ENCODE data around the gene PEX14.

PEX14 gene

DNA sequence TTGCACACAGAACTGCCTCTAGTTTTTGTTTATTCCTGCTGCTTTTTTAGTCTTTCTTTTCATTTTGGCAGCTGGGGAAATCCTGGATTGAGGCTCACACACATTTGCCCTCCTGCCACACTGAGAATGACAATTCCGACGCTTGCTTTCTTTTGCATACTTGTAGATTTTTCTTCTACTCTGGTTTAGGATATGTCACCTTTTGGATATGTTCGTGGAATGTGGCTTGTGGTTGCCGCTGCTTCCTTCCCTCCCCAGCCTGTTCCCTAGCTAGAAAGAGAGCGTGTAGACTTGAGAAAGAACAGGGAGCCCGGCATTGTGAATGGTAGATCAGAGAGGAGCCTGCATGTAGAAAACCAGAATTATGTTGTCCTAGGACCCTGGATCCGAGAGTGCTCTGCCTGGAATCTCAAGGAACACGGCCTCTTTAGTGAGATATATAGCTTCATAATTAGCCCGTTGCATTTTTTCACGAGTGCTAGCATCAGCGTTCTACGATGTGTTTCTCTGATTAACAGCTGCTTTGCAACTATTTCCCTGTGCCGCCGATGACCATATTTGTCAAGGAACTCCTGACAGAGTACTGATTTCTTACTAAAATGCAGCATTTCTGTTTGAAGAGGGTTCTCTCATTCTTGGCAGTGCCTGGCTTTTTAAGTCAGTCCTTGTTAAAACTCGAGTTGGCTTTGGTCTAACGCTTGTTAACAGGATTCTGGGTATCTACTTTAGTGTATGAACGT lies 56.2 kb downstream of the PEX14 start:
- no peak for DNase-seq
- in situ Hi-C loops (cut with MboI; ENCODE audit: low pct_unique_long_range_greater_than_20kb, low sequenced_read_pairs), result no loop called here

GRCh38 chr1:10532362-10532761 lies 57.6 kb downstream of the PEX14 start:
- in situ Hi-C loops (cut with MboI; ENCODE audit: low pct_unique_long_range_greater_than_20kb, low sequenced_read_pairs), result no loop called here
- no peak for DNase-seq

- DNase-seq, result no peak
- in situ Hi-C loops (cut with MboI; ENCODE audit: low pct_unique_long_range_greater_than_20kb, low sequenced_read_pairs), result no loop called here
Observed at GRCh38 chr1:10534519-10534918, 59.8 kb downstream of the PEX14 start.

GRCh38 chr1:10536133-10536770 lies 61.5 kb downstream of the PEX14 start:
- in situ Hi-C loops (cut with MboI; ENCODE audit: low pct_unique_long_range_greater_than_20kb, low sequenced_read_pairs), result no loop called here

GRCh38 chr1:10537082-10537766 lies 62.5 kb downstream of the PEX14 start:
- no peak for DNase-seq
- in situ Hi-C loops (cut with MboI; ENCODE audit: low pct_unique_long_range_greater_than_20kb, low sequenced_read_pairs), result no loop called here

More at GRCh38 chr1:10536133-10536770, 61.5 kb downstream of the PEX14 start:
- no peak for DNase-seq

- DNase-seq, result no peak
- in situ Hi-C loops (cut with MboI; ENCODE audit: low pct_unique_long_range_greater_than_20kb, low sequenced_read_pairs), result no loop called here
Observed at GRCh38 chr1:10538646-10539355, 64.1 kb downstream of the PEX14 start.

- DNase-seq, result no peak
- in situ Hi-C loops (cut with MboI; ENCODE audit: low pct_unique_long_range_greater_than_20kb, low sequenced_read_pairs), result no loop called here
Observed at GRCh38 chr1:10539411-10540043, 64.8 kb downstream of the PEX14 start.

DNA sequence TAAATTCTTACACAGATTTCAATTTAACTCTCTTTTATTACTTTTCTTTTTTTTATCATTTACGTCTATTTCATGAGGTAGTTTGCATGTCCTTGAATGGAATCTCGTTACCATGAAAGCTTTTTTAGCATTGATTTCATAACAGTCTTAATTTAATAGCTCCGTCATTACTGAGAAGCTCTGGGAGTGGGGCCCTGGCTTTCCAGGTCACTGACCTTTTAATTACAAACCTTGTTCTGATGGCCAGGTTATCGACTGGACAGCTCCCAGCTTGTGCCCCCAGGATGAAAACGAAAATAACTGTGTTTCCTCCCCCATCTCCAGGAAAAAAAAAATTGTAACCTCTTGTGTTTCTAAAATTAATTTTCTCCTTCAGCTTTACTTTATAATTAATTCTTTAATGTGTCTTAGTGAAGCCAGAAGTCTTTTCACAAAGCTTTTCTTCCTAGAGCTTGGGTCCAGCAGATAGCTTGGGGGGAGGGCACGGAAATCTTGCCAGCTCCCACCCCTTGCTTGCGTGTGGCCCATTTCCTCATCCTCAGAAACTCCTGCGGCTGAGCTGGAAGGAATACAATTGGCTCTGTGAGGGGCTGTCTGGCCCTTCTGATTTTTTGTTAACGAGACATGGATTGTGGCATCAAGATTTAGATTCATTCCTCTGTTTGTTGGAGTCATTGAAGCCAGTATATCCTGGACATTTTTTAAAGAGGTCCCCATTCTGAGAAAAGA lies 65.7 kb downstream of the PEX14 start:
- DNase-seq, result no peak
- in situ Hi-C loops (cut with MboI; ENCODE audit: low pct_unique_long_range_greater_than_20kb, low sequenced_read_pairs), result no loop called here

- in situ Hi-C loops (cut with MboI; ENCODE audit: low pct_unique_long_range_greater_than_20kb, low sequenced_read_pairs), result no loop called here
- DNase-seq, result no peak
Observed at GRCh38 chr1:10541286-10541685, 66.5 kb downstream of the PEX14 start.

GRCh38 chr1:10544239-10544638 lies 69.5 kb downstream of the PEX14 start:
- DNase-seq, result no peak
- in situ Hi-C loops (cut with MboI; ENCODE audit: low pct_unique_long_range_greater_than_20kb, low sequenced_read_pairs), result no loop called here

GRCh38 chr1:10546896-10547295 lies 72.1 kb downstream of the PEX14 start:
- in situ Hi-C loops (cut with MboI; ENCODE audit: low pct_unique_long_range_greater_than_20kb, low sequenced_read_pairs), result no loop called here
- DNase-seq, result no peak

DNA sequence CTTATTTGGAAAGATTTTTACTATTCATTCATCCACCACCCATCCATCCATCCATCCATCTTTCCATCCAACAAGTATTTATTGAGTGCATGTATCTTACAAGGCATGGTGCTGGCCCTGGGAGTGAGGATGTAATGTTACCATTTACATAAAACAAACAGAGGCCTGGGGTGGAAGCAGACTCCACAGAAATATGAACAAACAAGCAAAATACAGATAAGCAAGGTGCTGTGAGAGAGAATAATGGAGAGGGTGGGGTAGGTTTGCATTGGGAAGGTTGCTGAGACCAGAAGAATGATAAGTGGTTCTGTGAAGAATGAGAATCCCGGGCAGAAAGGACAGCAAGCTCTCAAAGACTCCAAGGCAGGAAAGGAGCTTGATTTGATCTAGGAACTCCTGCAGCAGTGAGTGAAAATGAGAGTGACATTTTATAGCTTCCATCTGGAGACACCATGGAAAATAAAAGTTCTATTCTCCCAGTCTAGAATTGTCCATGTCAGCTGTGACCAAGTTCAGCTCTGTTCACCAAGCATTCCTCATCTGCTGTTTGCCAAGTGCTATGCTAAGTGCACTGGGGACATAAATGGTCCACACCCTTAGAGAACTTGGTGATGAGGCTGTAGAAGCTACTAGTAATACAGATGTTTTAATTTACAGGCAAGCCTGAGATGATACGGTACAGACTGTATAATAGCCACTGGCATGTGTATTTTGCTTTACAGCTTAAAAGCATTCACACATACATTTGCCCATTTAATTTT lies 75.3 kb downstream of the PEX14 start:
- in situ Hi-C loops (cut with MboI; ENCODE audit: low pct_unique_long_range_greater_than_20kb, low sequenced_read_pairs), result no loop called here
- no peak for DNase-seq

GRCh38 chr1:10553118-10553517 lies 78.4 kb downstream of the PEX14 start:
- in situ Hi-C loops (cut with MboI; ENCODE audit: low pct_unique_long_range_greater_than_20kb, low sequenced_read_pairs), result no loop called here
- DNase-seq, result peak; percentile 61

DNA sequence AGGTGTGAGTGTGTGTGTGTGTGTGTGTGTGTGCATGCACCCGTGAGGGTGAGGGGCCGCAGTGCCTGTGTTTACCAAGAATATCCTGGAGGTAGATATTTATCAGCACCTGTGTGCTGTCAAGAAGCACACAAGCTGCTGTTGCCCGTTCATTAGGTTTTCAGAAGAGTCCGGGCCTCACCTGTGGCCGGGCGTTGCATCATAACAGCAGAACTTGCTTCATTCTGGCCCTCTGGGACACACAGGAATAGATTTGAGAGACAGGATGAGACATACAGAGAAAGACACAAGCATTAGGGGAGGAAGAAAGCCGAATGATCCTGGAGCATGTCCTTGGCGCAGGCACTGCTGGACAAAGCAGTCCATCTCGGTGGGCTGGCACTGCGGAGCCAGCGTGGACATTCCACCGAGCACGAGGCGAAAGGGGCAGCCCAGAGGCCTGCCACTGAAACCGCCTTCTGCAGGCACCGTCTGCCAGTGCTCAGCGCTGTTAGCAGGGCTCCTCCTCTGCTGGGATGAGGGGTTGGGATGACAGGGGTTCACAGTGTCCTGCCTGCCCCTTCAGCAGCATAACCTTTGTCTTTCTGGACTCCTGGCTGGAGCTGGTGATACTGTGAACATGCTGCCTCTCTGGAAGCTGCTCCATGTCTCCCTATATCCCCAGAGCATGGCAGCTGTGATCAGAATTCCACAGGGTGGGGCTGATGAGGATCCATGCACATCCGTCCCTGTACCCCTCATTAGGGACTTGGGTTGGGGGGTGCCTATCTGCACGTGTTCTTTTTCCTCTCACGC lies 81.1 kb downstream of the PEX14 start:
- in situ Hi-C loops (cut with MboI; ENCODE audit: low pct_unique_long_range_greater_than_20kb, low sequenced_read_pairs), result no loop called here
- no peak for DNase-seq

GRCh38 chr1:10556430-10557005 lies 81.8 kb downstream of the PEX14 start:
- DNase-seq, result no peak
- in situ Hi-C loops (cut with MboI; ENCODE audit: low pct_unique_long_range_greater_than_20kb, low sequenced_read_pairs), result no loop called here

DNA sequence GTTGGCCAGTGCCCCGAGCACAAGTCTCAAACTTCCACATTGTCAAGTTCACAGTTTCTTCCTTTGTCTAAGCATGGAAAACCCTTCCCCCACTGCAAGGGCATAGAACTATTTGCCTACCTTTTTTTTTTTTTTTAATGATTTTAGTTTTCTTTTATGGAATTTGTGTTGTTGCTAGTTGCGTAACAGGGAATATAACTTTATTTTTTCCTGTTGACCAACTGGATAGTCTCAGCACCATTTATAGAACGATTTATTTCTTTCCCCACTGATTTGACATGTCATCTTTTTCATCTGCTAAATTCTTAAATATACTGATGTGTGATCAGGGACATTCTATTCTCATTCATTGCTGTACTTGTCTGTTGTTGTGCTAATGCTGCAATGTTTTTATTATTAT lies 83.0 kb downstream of the PEX14 start:
- no peak for DNase-seq
- in situ Hi-C loops (cut with MboI; ENCODE audit: low pct_unique_long_range_greater_than_20kb, low sequenced_read_pairs), result no loop called here

DNA sequence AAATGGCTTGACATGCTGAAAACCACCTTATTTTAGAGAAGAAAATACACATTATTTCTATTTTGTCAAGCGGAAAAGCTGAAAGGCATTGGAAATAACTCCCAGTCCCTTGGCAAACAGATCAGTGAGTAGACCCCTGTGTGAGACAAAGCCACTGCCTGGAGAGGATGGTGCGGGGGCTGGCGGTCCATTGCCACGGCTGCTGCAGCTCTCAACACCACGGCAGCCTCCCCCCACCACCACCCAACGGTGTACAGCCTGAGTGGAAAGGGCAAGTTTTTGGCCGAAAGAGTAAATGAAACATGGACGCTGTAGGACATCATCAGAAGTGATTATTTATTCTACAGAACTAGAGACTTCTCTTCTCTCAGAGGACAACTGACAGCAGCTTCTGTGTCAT lies 84.6 kb downstream of the PEX14 start:
- in situ Hi-C loops (cut with MboI; ENCODE audit: low pct_unique_long_range_greater_than_20kb, low sequenced_read_pairs), result no loop called here
- no peak for DNase-seq

All from KBM-7 (cell line).